ENCODE data around the gene PLP1.
"Not testable (repeated sequence)": the region's sequence is repeated elsewhere in the genome, so short reads cannot be mapped to it uniquely, and the experiment has no call there.

PLP1 gene

GRCh38 chrX:103781706-103782105 is 5.1 kb downstream of the PLP1 start:
- FAIRE-seq = no peak

DNA sequence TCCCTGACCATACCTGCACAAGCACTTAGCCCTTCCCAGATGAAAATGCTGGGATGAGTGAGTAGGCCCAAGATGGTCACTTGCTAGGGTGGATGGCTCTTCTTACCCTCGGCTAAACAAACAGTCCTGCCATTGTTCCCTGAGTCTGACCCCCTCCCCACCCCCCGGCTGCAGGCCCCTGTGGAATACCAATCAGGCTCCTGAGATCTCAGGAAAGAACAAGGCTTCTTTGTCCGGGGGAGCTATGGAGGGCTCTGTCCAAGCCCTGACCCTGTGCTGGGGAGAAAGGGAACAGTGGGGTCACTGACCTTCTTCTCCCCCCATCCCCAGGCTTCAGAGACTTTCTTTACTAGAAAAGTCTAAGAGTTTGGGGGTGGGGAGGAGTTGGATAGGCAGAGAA is 6.0 kb downstream of the PLP1 start:
- FAIRE-seq = no peak

GRCh38 chrX:103783196-103783595 is 6.6 kb downstream of the PLP1 start:
- no peak for FAIRE-seq

DNA sequence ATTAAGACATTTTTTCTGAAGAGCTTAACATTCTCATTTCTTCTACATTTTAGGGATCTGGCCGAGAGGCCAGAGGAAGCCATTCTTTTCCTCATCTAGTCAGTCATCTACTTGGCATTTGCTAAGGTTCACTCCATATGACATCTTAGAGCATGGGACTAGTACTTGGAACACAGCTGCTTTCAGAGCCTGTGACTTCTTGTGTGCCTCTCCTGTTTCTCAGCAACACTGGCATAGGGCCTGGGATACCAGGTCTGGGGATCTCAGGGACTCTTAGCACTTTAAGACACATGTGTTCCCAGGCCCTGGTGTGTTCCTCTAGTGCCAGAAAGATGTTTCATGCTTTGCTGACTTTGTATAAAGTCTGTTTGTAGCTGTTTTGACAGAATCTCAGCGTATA is 7.3 kb downstream of the PLP1 start:
- no peak for FAIRE-seq

DNA sequence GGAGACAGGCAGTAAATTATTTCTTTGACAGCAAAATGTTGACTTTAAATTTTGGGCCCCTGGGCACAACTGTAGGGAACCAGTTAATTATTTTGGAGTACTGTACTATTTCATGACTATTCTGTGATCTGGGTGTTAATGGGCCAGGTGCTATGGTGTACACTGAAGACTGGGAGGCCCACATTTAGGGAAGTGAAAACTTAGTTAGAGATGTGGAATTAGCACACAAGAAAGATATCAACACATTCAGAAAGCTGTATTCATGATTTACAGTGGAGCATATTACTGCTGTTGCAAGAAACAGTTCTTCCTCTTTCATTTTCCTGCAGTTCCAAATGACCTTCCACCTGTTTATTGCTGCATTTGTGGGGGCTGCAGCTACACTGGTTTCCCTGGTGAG is 12.4 kb downstream of the PLP1 start:
- no peak for FAIRE-seq

- no peak for FAIRE-seq
Observed at GRCh38 chrX:103791228-103791627, 14.6 kb downstream of the PLP1 start.

DNA sequence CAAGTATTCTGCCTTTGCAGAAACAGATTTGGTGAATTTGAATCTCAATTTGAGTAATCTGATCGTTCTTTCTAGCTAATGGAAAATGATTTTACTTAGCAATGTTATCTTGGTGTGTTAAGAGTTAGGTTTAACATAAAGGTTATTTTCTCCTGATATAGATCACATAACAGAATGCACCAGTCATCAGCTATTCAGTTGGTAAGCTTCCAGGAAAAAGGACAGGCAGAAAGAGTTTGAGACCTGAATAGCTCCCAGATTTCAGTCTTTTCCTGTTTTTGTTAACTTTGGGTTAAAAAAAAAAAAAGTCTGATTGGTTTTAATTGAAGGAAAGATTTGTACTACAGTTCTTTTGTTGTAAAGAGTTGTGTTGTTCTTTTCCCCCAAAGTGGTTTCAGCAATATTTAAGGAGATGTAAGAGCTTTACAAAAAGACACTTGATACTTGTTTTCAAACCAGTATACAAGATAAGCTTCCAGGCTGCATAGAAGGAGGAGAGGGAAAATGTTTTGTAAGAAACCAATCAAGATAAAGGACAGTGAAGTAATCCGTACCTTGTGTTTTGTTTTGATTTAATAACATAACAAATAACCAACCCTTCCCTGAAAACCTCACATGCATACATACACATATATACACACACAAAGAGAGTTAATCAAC is 15.3 kb downstream of the PLP1 start:
- no peak for FAIRE-seq

DNA sequence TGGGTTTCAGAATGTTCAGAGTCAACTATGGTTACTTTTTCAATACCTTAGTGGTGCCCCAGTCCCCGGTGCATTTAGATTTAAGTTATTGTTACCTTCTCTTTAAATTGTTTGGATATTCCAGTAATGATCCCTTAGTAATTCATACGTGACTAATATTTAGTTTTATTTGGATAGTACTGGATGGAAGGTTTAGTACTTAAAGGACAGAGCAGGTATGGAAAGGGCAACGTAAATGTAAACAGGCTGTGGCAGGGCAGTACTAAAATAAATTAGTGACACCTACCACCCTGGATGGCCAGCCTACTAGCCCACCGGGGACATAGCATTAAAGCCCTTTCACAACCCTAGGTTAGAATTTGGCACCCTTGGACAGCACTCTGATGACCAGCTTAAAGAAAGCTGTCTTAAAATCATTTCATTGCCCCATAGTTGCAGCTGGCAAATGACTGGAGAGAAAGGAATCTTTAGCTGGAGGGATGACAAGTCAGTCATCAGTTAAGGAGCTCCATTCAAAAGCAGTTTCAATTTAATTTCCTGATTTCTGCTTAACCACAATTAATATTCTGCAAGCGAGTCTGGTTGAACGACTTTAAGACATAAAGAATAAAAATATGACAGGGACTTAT is 16.4 kb downstream of the PLP1 start:
- no peak for FAIRE-seq

GRCh38 chrX:103793545-103793940 is 16.9 kb downstream of the PLP1 start:
- FAIRE-seq = no peak

- no peak for FAIRE-seq
Observed at GRCh38 chrX:103794119-103794518, 17.5 kb downstream of the PLP1 start.

DNA sequence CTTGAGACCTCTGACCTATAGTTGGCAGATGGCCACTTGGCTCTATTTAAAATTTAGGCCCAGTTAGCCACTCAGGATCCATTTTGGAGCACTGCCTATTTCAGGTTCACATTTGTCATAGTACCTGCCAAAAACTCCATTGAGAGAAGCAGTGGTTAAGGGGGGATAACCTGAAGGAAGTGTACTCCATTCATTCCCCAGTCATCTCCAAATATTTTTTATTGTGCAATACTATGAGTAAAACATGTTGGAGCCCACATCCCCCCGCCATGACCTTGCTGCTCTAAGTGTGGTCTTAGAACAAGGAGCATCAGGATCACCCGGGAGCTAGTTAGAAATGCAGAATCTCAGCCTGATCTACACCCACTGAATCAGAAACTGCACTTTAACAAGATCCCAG is 21.1 kb downstream of the PLP1 start:
- no peak for FAIRE-seq

GRCh38 chrX:103800318-103800717 is 23.7 kb downstream of the PLP1 start:
- FAIRE-seq = no peak

GRCh38 chrX:103805860-103806259 is 29.2 kb downstream of the PLP1 start:
- FAIRE-seq = no peak

DNA sequence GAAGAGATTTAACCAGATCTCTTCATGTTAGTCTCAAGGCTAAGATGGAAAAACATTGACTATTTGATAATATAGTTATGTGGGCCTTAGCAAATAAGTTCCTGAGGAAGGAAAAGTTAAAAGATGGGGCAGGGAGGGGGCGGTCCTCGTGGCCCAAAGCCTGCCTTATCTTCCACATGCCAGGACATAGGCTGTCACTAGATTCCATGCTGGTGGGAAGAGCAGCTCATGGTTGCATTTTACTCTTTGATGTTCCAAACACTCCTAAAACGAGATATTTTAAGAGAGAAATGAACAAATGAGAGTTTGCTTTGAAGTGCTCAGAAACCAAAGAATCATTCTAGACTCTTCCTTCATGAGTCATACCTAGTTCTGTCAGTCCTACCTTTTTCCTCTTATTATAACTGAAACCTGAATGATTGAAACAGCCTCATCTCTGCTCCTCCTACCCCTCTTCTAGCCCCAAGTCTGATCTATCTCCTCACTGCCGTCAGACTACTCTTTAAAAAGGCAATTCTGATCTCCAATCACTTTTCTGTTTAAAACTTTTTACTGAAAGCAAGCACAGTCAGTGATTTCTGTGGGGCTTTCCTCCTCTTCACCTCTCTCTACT is 30.3 kb downstream of the PLP1 start:
- FAIRE-seq = no peak

DNA sequence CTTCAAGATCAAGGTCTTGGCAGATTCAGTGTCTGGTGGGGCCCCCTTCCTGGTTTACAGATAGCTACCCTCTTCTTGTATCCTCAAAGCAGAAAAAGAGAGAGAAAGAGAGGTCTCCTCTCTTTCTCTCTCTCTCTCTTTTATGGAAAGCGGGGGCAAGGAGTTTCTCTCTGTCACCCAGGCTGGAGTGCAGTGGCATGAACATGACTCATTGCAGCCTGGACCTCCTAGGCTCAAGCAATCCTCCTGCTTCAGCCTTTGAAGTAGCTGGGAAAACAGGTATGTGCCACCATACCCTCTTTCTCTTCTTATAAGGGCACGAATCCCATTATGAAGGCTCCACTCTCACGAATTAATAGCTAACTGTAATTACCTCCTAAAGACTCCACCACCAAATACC is 35.2 kb downstream of the PLP1 start:
- no peak for FAIRE-seq

- not testable (repeated sequence) for FAIRE-seq
Observed at GRCh38 chrX:103817101-103817500, 40.5 kb downstream of the PLP1 start.

GRCh38 chrX:103817502-103817901 is 40.9 kb downstream of the PLP1 start:
- peak; percentile 72 for FAIRE-seq

DNA sequence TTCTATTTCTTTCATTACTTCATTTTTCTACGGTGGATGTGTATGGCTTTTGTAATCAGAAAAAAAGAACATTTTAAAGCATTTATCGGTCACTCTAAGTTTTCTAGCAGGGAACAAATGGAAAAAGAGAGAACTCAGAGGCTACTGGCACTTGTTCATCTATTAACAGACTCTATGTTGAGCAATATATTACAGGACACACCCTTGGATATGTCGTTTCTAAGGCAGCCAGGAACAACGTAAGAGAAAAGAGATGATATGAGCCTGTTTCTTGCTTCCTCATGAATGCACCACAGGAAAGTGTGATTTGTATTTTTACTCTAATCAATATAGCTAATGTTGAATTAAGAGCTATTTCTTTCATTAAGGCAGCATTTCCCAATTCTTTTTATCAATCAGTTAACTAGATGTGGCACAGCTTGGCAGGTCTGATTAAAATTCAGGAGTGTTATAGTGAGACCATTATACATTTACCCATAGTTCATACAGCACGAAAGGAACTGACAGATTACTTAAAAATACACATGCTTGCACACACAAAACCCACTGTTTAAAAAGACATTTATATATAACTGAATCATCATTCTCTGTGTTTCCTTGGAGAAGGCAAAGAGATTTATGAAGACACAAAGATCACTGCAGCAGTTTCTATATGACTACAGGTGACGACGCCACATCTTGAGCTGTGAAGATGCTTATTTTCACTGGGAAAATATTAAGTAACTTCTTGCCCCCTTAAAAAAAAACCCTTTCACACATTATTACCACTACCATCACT is 42.4 kb downstream of the PLP1 start:
- no peak for FAIRE-seq

DNA sequence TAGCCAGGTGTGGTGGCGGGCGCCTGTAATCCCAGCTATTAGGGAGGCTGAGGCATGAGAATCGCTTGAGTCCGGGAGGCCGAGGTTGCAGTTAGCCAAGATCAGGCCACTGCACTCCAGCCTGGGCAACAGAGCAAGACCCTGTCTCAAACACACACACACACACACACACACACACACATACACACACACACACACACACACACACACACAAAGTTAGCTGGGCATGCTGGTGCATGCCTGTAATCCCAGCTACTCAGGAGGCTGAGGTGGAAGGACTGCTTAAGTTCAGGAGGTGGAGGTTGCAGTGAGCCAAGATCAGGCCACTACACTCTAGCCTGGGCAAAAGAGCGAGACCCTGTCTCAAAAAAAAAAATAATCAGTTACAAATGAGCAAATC is 44.2 kb downstream of the PLP1 start:
- not testable (repeated sequence) for FAIRE-seq

GRCh38 chrX:103823591-103823990 is 47.0 kb downstream of the PLP1 start:
- FAIRE-seq = no peak

DNA sequence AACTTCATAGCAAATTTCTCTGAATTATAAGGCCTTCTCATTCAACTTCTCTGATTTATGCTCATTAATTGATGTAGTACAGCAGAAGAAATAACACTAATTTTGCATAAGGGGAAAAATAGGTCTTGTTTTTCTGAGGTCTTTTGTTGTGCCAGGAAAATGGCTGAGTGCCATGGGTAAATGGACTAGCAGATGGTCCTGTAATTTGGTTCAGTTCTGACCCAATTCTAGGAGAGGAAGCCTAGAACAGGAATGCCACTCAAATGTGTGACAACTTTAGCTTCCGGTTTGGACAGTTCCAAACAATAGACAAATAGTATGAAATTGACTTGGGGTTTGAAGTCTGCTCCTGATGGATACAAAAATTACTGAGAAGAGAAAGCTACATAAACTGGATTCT is 49.2 kb downstream of the PLP1 start:
- FAIRE-seq = no peak

DNA sequence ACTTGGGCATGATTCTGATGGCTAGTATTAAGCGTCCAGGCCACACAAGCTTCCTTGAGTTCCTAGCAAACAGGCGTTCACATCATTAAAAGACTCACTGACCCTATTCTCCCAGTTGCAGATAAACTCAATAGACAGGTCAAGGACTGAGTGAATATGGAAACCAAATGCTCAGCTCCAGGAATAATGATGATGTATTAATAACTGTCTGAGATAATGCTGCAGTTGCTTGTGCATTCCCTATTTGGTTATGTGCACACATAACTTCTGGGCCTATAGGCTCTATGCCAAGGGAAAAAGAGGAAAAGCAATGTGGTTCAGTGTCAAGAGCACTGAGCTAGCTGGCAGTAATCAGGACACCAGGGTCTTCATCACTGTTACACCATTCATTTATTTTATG is 51.9 kb downstream of the PLP1 start:
- no peak for FAIRE-seq

DNA sequence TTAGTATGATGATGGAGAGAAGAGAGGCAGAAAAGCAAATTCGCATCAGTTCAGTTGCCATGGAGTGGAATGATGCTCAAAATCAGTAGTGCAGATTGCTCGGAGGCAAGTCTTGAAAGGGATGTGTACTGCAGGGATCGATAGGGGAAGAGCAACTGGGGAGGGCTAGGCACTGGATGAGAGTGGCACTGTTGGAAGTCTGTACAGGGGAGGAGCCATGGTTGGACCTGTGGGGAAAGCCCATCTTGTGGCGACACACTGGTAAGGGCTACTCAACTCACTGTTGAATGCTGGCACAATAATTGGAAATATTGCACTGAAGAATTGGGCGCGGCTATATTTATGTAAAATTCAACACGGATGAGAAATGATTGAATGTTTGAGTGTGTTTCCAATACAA is 54.2 kb downstream of the PLP1 start:
- no peak for FAIRE-seq

- FAIRE-seq = no peak
Observed at GRCh38 chrX:103831342-103831802, 54.7 kb downstream of the PLP1 start.

Measured in endometrium (tissue), 2 donors.